B cell (primary cell): Measurements from ENCODE around the gene NTMT1.

Source experiments
- CTCF ChIP-seq: fragments of 200-600 bp; IDR thresholded peaks from one replicate; pipeline ENCODE4 v1.8.0; 2022; ENCODE audit warnings: antibody characterized with exemption, mild to moderate bottlenecking
- EZH2 ChIP-seq: IDR thresholded peaks from 2 replicates; pipeline ENCODE4 v1.6.1; 2012; ENCODE audit warnings: borderline replicate concordance, low read depth, mild to moderate bottlenecking, moderate library complexity, low read length; ENCODE audit not compliant: insufficient read depth, poor library complexity, severe bottlenecking

- TF ChIP-seq CTCF (no peak), EZH2 (no peak)
These were observed 44.3 kb upstream of the NTMT1 start for GRCh38 chr9:129581505-129582189.
